ENCODE data around the gene CXCR6. TPM values are rescaled to one million over a fixed set of nuclear protein-coding genes. Genes with fewer than 3 reads are reported as not detected.

The CXCR6 gene
- total RNA-seq, 1 experiment from 2014 or later = not detected

DNA sequence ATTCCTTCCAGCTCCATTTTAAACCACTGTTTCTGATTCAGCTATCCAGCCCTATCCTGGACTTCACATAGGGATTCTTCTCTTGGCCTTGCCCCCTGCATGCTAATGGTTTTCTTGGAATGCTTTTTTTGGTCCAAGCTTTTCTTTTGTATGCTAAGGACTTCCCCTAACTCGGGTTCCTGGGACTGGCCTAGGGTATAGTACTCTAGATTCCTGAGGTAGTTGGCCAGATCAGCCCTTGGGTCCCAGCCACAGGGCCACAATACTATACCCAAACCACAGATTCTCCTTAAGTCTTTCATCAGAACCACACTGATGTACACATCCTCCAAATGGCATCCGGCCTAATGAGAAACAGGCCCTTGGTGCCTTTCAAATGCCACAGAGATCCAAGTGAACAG, 49.6 kb downstream of the CXCR6 start:
- Mint-ChIP-seq H3K4me3 (peak overlapping the region in 1 of 2 experiments; percentile 62; a peak in 2 of 5 replicates), H3K36me3 (ENCODE audit: insufficient read depth in 1 of 3, low read depth in 3 of 3) (peaks cover 0 to 3% (median 2%) of the 10 kb centered on the region in 3 experiments; a peak in 2 of 7 replicates), H3K9me3 (no peaks in the 10 kb centered on the region), H3K27me3 (ENCODE audit: low read depth) (peaks cover 12% of the 10 kb centered on the region), H3K4me1 (peaks cover 30 to 33% of the 10 kb centered on the region in 2 experiments), H3K27ac (peak overlapping the region in 1 of 3 experiments; percentile 31; a peak in 1 of 7 replicates)
- H2AK5ac ChIP-seq (ENCODE audit: insufficient read length, low read length) = no peak overlapping the region
- H3T11ph ChIP-seq (ENCODE audit: low read length) = no peak overlapping the region
- H3K23me2 ChIP-seq (ENCODE audit: insufficient read length, low read depth, low read length, poor library complexity, severe bottlenecking) = peaks cover 3% of the 10 kb centered on the region
- no peak overlapping the region for H3K27ac ChIP-seq (ENCODE audit: insufficient read length, low read depth, low read length)
- no peak overlapping the region for H3K9ac ChIP-seq (ENCODE audit: extremely low read depth, insufficient read length, low read length)
- H3K27me3 ChIP-seq (ENCODE audit: insufficient read depth, low read length) = no peaks in the 10 kb centered on the region
- DNase-seq = no peak
- no peak overlapping the region for H3K18ac ChIP-seq (ENCODE audit: insufficient read length, low read depth, low read length)
- H2BK20ac ChIP-seq (ENCODE audit: low read depth, low read length, poor library complexity, severe bottlenecking) = no peak overlapping the region
- H3K79me2 ChIP-seq (ENCODE audit: insufficient read depth, low read length) = peaks cover 2% of the 10 kb centered on the region; the same call in 1 of the 2 replicates
- H3K4ac ChIP-seq (ENCODE audit: low read depth, low read length) = no peak overlapping the region
- H3K9me3 ChIP-seq (ENCODE audit: control insufficient read depth, low read depth, low read length) = no peaks in the 10 kb centered on the region
- H4K20me1 ChIP-seq (ENCODE audit: control insufficient read depth, insufficient read depth, insufficient read length) = no peaks in the 10 kb centered on the region
- H2AFZ ChIP-seq (ENCODE audit: low read length) = no peak overlapping the region
- TF ChIP-seq, protein P1, sequence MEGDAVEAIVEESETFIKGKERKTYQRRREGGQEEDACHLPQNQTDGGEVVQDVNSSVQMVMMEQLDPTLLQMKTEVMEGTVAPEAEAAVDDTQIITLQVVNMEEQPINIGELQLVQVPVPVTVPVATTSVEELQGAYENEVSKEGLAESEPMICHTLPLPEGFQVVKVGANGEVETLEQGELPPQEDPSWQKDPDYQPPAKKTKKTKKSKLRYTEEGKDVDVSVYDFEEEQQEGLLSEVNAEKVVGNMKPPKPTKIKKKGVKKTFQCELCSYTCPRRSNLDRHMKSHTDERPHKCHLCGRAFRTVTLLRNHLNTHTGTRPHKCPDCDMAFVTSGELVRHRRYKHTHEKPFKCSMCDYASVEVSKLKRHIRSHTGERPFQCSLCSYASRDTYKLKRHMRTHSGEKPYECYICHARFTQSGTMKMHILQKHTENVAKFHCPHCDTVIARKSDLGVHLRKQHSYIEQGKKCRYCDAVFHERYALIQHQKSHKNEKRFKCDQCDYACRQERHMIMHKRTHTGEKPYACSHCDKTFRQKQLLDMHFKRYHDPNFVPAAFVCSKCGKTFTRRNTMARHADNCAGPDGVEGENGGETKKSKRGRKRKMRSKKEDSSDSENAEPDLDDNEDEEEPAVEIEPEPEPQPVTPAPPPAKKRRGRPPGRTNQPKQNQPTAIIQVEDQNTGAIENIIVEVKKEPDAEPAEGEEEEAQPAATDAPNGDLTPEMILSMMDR (conservative IDR thresholded peaks at IDR 0.05) = no peak
- H4K91ac ChIP-seq (ENCODE audit: insufficient read length, low read depth, low read length) = no peak overlapping the region
- peak overlapping the region; percentile 4 for H3K4me2 ChIP-seq (ENCODE audit: insufficient read depth, insufficient read length, low read length)
- no peak overlapping the region for H2BK15ac ChIP-seq (ENCODE audit: low read depth, low read length)
- WGBS (ENCODE audit: extremely low coverage, insufficient read length, low lambda C conversion rate) = no CpG with 5 or more reads among the region's 2 CpGs
- no peak overlapping the region for H2BK5ac ChIP-seq (ENCODE audit: insufficient read length, low read length)
- H3K56ac ChIP-seq (ENCODE audit: insufficient read length, low read depth, low read length) = no peak overlapping the region
- H3K14ac ChIP-seq (ENCODE audit: insufficient read depth, low read length) = no peak overlapping the region; the same call in 1 of the 2 replicates
- H3K23ac ChIP-seq (ENCODE audit: insufficient read length, low read depth, low read length) = no peak overlapping the region
- H3K4me1 ChIP-seq (ENCODE audit: insufficient read depth, low read length) = peaks cover 15% of the 10 kb centered on the region; the same call in 1 of the 2 replicates
- no peaks in the 10 kb centered on the region for H3K79me1 ChIP-seq (ENCODE audit: insufficient read depth, low read depth, low read length, poor library complexity, severe bottlenecking)
- no peak overlapping the region for H2BK12ac ChIP-seq (ENCODE audit: insufficient read length, low read depth, low read length)
- no peak overlapping the region for H4K5ac ChIP-seq (ENCODE audit: insufficient read length, low read depth, low read length)
- no peak overlapping the region for H4K8ac ChIP-seq (replicated peaks; ENCODE audit: insufficient read length, low read depth, low read length)
- H2BK120ac ChIP-seq (ENCODE audit: low read depth, low read length, poor library complexity, severe bottlenecking) = no peak overlapping the region

All from H9 (cell line).